GM21576 (cell line): Measurements from ENCODE around the gene RPP14.

Source experiments
- ATAC-seq: cut with Tn5 transposase; IDR thresholded peaks from one replicate; pipeline ENCODE4 v1.9.1; 2021; ENCODE audit warnings: mild to moderate bottlenecking, moderate library complexity; ENCODE audit not compliant: unreplicated experiment

The RPP14 gene

DNA sequence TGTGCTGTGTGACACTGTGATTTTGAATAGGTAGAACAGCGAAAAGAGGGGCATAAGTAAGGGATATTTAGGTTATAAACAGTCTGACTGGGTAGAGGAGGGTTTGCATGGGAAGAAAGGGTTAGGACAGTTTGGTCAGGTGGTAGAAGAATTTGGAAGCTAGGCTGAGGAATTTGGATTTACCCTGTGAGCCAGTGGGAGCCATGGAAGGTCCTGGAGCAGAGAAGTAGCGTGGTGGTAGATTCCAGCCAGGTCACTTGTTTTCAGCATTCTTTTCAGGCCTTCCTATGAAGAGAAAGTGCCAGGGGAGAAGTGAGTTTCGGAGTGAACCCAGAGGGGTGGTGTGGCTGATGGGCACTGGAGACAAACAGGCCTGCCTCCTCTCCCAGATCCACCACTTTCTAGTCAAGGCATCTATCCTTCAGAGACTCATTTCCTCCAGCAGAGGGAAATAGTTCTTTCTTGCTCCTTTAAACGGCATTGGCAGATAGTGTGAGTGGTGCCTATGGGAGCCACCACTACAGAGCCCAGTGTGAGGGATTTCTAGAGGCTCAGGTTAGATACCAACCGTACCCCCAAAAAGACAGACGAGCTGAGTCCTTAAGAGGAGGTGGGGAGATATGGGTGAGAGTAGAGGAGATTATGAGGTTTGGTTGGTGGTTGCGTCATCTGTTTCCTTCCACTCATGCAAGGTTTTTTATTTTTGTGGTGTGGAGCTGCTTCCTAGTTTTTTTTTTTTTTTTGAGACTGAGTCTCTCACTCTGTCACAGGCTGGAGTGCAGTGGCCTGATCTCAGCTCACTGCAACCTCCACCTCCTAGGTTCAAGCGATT lies 47.9 kb downstream of the RPP14 start:
- ATAC-seq, result no peak

DNA sequence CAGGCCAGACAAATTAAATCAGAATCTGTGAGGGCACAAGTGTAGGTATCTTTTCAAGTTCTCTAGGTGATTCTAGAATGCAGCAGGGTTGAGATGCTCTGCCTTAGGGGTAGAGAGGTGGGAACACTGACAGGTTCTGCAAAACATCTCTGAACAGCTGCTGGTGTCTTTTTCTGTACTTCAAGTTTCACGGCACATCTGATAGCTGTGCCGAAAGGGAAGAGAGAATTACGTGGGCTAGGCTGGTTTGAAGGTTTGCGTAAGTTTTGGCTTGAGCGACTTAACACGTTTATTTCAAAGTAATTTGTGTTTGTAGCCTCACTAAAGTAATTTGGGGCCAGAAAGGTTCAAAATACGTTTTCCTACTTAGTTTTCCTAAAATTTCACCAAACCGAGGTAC lies 49.1 kb downstream of the RPP14 start:
- ATAC-seq, result peak; percentile 53

DNA sequence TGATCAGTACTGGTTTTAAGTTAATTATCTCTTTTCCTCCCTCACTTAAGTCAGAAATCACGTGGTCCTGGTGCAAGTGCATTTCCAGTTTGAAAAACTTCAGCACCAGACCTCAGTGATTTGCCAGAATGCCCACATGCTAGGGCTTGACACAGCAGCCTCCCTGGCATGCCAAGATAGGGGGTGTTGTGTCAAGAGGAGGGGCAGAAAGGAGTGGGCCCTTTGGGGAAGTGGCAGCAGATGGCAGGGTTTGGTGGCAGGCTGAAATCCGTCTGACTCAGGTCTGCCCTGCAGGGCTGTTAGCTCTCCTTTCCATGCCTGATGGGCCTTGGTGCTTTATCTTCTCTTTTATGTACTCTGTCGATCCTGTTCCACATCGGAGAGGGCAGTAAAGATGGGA lies 50.0 kb downstream of the RPP14 start:
- ATAC-seq, result no peak

DNA sequence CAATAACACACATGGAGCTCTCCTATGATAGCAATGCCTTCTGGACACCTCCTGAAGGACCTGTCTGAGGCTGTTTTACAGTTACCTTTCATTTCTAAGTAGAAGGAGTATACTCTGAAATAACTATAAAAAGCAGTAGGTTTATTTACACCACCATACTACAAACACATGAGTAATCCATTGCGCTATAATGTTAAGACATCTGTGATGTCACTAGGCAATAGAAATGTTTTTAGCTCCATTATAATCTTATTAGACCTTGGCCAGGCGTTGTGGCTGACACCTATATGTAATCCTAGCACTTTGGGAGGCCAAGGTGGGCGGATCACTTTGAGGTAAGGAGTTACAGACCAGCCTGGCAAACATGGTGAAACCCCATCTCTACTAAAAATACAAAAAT lies 51.4 kb downstream of the RPP14 start:
- no peak for ATAC-seq

DNA sequence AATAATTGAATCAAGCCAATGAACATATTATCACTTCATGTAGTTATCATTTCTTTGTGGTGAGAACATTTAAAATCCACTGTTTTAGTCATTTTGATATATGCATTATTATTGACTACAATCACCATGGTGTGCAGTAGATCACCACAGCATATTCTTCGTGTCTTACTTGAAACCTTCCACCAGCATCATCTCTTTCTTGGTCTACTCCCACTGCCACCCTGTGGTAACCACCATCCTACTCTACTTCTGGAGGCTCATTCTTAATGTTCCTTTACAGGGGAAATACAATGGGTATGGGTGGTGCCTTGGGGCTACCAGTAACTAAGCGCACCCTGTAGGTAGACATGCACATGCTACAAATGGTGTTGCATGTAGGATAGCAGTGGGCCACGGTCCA lies 52.0 kb downstream of the RPP14 start:
- ATAC-seq, result no peak

DNA sequence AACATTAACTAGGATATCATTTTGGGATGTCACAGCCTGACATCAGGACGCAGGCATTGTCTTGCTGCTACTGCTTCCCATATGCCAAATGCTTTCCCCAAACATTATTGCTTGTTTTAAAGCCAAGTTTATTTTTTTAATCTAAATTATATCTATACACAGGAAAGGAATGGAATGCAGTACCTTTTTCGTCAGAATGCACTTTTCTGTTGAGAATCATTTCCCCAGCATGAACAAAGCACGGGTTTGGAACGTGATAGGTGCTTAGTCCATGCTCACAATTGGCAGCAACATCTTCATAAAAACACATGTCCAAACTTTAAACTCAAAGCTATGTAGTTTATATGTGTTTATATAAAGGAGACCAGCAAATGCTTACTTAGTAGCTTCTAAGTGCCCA lies 52.8 kb downstream of the RPP14 start:
- no peak for ATAC-seq

DNA sequence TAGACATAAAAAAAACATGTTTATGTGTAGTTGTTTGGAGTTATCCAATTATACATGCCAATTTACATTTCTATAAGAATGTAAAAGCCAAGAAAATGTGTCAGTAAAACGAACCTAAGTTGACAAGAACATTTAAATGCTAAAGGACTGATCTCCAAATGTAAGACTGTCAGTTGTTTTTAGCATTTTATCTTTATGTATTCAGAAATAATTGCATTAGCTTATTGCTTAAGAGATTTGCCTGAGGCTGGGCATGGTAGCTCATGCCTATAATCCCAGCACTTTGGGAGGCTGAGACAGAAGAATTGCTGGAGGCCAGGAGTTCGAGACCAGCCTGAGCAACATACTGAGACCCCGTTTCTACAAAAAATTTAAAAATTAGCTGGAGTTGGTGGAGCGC lies 53.6 kb downstream of the RPP14 start:
- no peak for ATAC-seq

DNA sequence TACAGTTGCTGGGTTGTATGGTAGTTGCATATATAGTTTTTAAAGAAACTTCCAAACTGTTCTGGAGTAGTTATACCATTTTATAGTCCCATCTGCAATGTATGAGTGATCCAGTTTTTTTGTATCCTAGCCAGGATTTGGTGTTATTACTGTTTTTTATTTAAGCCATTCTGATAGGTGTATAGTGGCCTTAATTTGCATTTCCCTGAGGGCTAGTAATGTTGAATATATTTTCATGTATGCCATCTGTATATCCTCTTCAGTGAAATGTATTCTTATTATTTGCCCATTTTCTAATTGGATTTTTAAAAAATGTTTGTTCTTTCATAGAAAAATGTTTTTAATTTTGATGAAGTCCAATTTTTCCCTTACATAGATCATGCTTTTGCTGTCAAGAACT lies 55.8 kb downstream of the RPP14 start:
- ATAC-seq, result no peak

DNA sequence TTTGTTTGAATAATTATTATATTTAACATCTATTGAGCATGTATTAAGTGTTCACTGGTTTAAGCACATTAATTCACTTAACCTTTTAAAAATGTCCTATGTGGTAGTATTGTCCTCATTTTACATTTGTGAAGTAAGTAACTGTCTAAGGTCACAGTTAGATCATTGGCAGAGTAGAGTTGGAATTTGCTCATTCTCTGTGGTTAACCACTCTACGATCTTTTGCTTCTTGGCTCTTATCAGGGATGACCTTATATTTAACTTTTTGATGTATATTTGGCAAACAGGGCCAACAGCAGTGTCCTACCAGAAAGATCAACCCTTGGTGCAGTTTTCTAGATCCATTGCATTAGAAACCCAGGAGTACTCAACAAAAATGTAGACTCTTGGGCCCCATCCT lies 60.7 kb downstream of the RPP14 start:
- no peak for ATAC-seq

DNA sequence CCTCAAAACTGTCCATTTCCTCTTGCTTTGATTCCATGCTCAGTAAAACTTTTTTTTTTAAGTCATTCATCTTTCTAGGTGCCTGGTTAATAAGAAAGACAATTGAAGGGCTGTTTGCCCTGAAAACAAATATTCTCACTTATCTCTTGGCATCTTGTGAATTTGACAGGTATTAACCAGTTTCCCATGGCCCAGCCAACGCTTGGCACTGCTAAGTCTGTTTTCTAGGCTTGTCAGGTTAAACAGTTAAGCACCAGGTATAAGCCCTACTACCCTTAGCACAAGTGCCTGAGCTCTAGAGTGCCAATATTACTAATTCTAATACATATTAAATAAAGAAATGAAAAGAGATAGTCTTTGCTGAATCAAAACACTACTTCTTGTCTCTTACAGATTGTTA lies 63.0 kb downstream of the RPP14 start:
- ATAC-seq, result no peak
